Endothelial cell of umbilical vein (primary cell): ENCODE data around the gene BBX. TPM values are rescaled to one million over a fixed set of nuclear protein-coding genes. Genes with fewer than 3 reads are reported as not detected.

ENCODE experiments used
- BruUV-seq: library from RNA; stranded (reverse); fragments of 400-500 nt; replicated peaks from 2 replicates; lab custom pipeline; 2021; lab: Mats Ljungman, UMichigan
- CTCF ChIA-PET: fragments of 300-600, 350-600 bp; sonication (Branson Sonifier 250); formaldehyde crosslinking; loops from one replicate; lab custom pipeline; 2021; ENCODE audit warnings: antibody characterized with exemption, inconsistent platforms; lab: Charles Lee
- POLR2A ChIA-PET: fragments of 300-600, 350-600 bp; sonication (Branson Sonifier 250); formaldehyde crosslinking; loops from one replicate; lab custom pipeline; 2021; ENCODE audit warnings: antibody characterized with exemption, inconsistent platforms; lab: Charles Lee
- DNase-seq: peaks from one replicate; pipeline ENCODE4 v3.0.0-alpha.2; 2011; ENCODE audit warnings: low read depth, low spot score
- FAIRE-seq: peaks from 2 replicates; lab custom pipeline; 2011; peaks lifted over from hg19 to GRCh38; lab: Jason Lieb, UNC
- H2AFZ ChIP-seq: 2 replicates; pipeline ENCODE4 v1.6.0; 2012; ENCODE audit warnings: low read depth, low read length, control low read depth, inconsistent platforms
- H3K27ac ChIP-seq: 2 replicates; pipeline ENCODE4 v1.5.1; 2011; ENCODE audit warnings: low read depth, mild to moderate bottlenecking, control low read depth, low read length, moderate library complexity; ENCODE audit not compliant: insufficient read depth
- H3K27me3 ChIP-seq, 2 experiments: 2 replicates each; pipeline versions ENCODE4 v1.6.0 to v1.6.1; 2011; ENCODE audit warnings: low read length in 2 of 2, mixed read lengths in 1 of 2; ENCODE audit not compliant: control insufficient read depth in 2 of 2, insufficient read depth in 2 of 2
- H3K36me3 ChIP-seq, 2 experiments: 2 replicates in 1 of 2; 3 replicates in 1 of 2; pipeline ENCODE4 v1.5.1; 2011; ENCODE audit warnings: low read length in 2 of 2, mild to moderate bottlenecking in 1 of 2, moderate library complexity in 1 of 2; ENCODE audit not compliant: control insufficient read depth in 2 of 2, insufficient read depth in 2 of 2; ENCODE audit errors: extremely low read depth in 1 of 2
- H3K4me1 ChIP-seq: 3 replicates; pipeline ENCODE4 v1.5.1; 2011; ENCODE audit warnings: mild to moderate bottlenecking, low read length; ENCODE audit not compliant: control insufficient read depth, insufficient read depth; ENCODE audit errors: extremely low read depth
- H3K4me2 ChIP-seq: 2 replicates; pipeline ENCODE4 v1.6.1; 2011; ENCODE audit warnings: low read length, control low read depth, mixed read lengths; ENCODE audit not compliant: insufficient read depth
- H3K4me3 ChIP-seq, 3 experiments: fragments of 200-600 bp in 1 of 3; sonication (generic), shearing (Covaris generic) in 1 of 3; replicated peaks in 1 of 3; 2 replicates each; pipeline ENCODE4 v1.5.1; 2011 to 2016; ENCODE audit warnings: control low read depth in 3 of 3, low read length in 3 of 3, mild to moderate bottlenecking in 2 of 3, inconsistent platforms in 1 of 3, low read depth in 1 of 3, moderate library complexity in 1 of 3; ENCODE audit not compliant: insufficient read depth in 1 of 3
- H3K79me2 ChIP-seq: 2 replicates; pipeline ENCODE4 v1.6.0; 2012; ENCODE audit warnings: low read length, inconsistent platforms; ENCODE audit not compliant: control insufficient read depth, insufficient read depth
- H3K9ac ChIP-seq: replicated peaks from 2 replicates; pipeline ENCODE3; 2011; ENCODE audit warnings: low read length, control low read depth; ENCODE audit not compliant: insufficient read depth; ENCODE audit errors: extremely low read depth
- H3K9me1 ChIP-seq: replicated peaks from 3 replicates; pipeline ENCODE4 v1.6.0; 2011; ENCODE audit warnings: mild to moderate bottlenecking, low read length; ENCODE audit not compliant: control insufficient read depth, insufficient read depth; ENCODE audit errors: extremely low read depth
- H3K9me3 ChIP-seq: replicated peaks from 2 replicates; pipeline ENCODE4 v1.5.1; 2012; ENCODE audit warnings: low read length, inconsistent platforms; ENCODE audit not compliant: control insufficient read depth, insufficient read depth
- H4K20me1 ChIP-seq: replicated peaks from 2 replicates; pipeline ENCODE3; 2011; ENCODE audit warnings: mild to moderate bottlenecking, low read length; ENCODE audit not compliant: control insufficient read depth, insufficient read depth; ENCODE audit errors: extremely low read depth
- CTCF ChIP-seq, 2 donors: IDR thresholded peaks; 1 replicate in 1 of 2; 2 replicates in 1 of 2; pipeline ENCODE4 v1.5.1; 2011; ENCODE audit warnings: low read length in 2 of 2, mild to moderate bottlenecking in 2 of 2, moderate library complexity in 2 of 2, control low read depth in 1 of 2, inconsistent platforms in 1 of 2, low read depth in 1 of 2; ENCODE audit not compliant: insufficient read depth in 1 of 2; ENCODE audit errors: extremely low read depth in 1 of 2
- GATA2 ChIP-seq: IDR thresholded peaks from 2 replicates; pipeline ENCODE4 v1.7.0; 2011; ENCODE audit warnings: low read depth, mild to moderate bottlenecking, moderate library complexity, mixed read lengths, low read length; ENCODE audit not compliant: insufficient read length, insufficient read depth
- JUN ChIP-seq: IDR thresholded peaks from 2 replicates; pipeline ENCODE4 v1.6.1; 2011; ENCODE audit warnings: borderline replicate concordance, low read depth; ENCODE audit not compliant: insufficient read length, insufficient read depth
- MAX ChIP-seq: IDR thresholded peaks from 2 replicates; pipeline ENCODE4 v1.6.1; 2011; ENCODE audit not compliant: insufficient read depth, insufficient read length
- MYC ChIP-seq: IDR thresholded peaks from one replicate; pipeline ENCODE4 v1.6.1; 2011; ENCODE audit warnings: mild to moderate bottlenecking, low read depth, low read length
- POLR2A ChIP-seq: IDR thresholded peaks from 2 replicates; pipeline ENCODE4 v1.6.1; 2012; ENCODE audit warnings: low read depth, mild to moderate bottlenecking, control low read depth, low read length
- POLR2AphosphoS5 ChIP-seq: IDR thresholded peaks from 2 replicates; pipeline ENCODE4 v1.6.1; 2012; ENCODE audit warnings: low read depth, mild to moderate bottlenecking, control low read depth, low read length, moderate library complexity; ENCODE audit not compliant: insufficient read depth
- dilution Hi-C: fragments of 300-500 bp; cut with MboI; formaldehyde crosslinking; loops from one replicate; pipeline ENCODE4 v1.15.0; 2019; ENCODE audit warnings: low sequenced_read_pairs; ENCODE audit not compliant: extremely low pct_ligation_motif_present
- intact Hi-C: fragments of 100-400 bp; cut with micrococcal nuclease; formaldehyde crosslinking; loops from one replicate; pipeline ENCODE4 v1.10.0; 2022
- polyA plus RNA-seq, 4 experiments: library from polyadenylated mRNA; depleted of rRNA in 3 of 4; stranded (reverse) in 3 of 4; unstranded in 1 of 4; fragments of >200 nt; gene quantifications; 2 replicates each; pipeline versions ENCODE4 v1.2.1 to v1.2.3, GENCODE V29; 2011 to 2012; ENCODE audit warnings: missing spikeins in 1 of 4
- total RNA-seq: library from RNA; stranded (reverse); gene quantifications from 2 replicates; pipeline ENCODE4 v1.2.3, GENCODE V29; 2021

Gene BBX
- total and polyA plus RNA-seq, 2 donors (not counting 3 experiments of a cell fraction or from before 2014, with no cell fraction given) = 21.4 to 43.4 TPM

- Histone ChIP-seq H3K36me3 (no peaks in the 10 kb centered on the region), H3K27ac (no peak overlapping the region), H3K9me3 (no peaks in the 10 kb centered on the region), H2AFZ (no peak overlapping the region), H4K20me1 (no peaks in the 10 kb centered on the region), H3K4me2 (no peak overlapping the region), H3K9me1 (no peaks in the 10 kb centered on the region), H3K27me3 (peaks cover 5 to 6% of the 10 kb centered on the region in 2 experiments), H3K4me1 (no peaks in the 10 kb centered on the region), H3K4me3 (no peak overlapping the region), H3K79me2 (no peaks in the 10 kb centered on the region), H3K9ac (no peak overlapping the region)
- BruUV-seq = no TSS peak
- DNase-seq (no peak), FAIRE-seq (no peak)
- dilution Hi-C loops (no loop called here), intact Hi-C loops (no loop called here)
- CTCF ChIA-PET = interaction anchor here (0.8 to 2.1 kb wide), 9 partner anchors 9 to 697 kb away, joined by 3 to 8 read pairs (median 5); no protein-coding TSS in a partner anchor
- TF ChIP-seq JUN (no peak), MYC (no peak), CTCF (IDR thresholded peaks at IDR 0.05; ENCODE audit: extremely low read depth in 1 of 2, insufficient read depth in 1 of 2, low read depth in 1 of 2, low read length in 2 of 2) (no peak), MAX (no peak), POLR2A (no peak), GATA2 (no peak)
- POLR2A ChIA-PET = no interaction called here
Measured at GRCh38 chr3:107854733-107855132, 332.0 kb downstream of the BBX start.

GRCh38 chr3:107855710-107856109, 332.9 kb downstream of the BBX start:
- Histone ChIP-seq H3K9me3 (no peaks in the 10 kb centered on the region), H3K4me2 (no peak overlapping the region), H3K9me1 (no peaks in the 10 kb centered on the region), H3K27me3 (peaks cover 5 to 6% of the 10 kb centered on the region in 2 experiments), H4K20me1 (no peaks in the 10 kb centered on the region), H3K4me1 (no peaks in the 10 kb centered on the region), H2AFZ (no peak overlapping the region), H3K27ac (no peak overlapping the region), H3K79me2 (no peaks in the 10 kb centered on the region), H3K4me3 (no peak overlapping the region), H3K9ac (no peak overlapping the region), H3K36me3 (no peaks in the 10 kb centered on the region)
- dilution Hi-C loops = no loop called here
- POLR2A ChIA-PET = no interaction called here
- DNase-seq (peak; percentile 29), FAIRE-seq (no peak)
- CTCF ChIA-PET = interaction anchor here (0.5 to 2.1 kb wide), 11 partner anchors 10 to 696 kb away, joined by 3 to 8 read pairs (median 4); no protein-coding TSS in a partner anchor
- intact Hi-C loops = no loop called here
- no TSS peak for BruUV-seq
- TF ChIP-seq POLR2AphosphoS5 (no peak), MYC (no peak), POLR2A (no peak), CTCF (IDR thresholded peaks at IDR 0.05; ENCODE audit: extremely low read depth in 1 of 2, insufficient read depth in 1 of 2, low read depth in 1 of 2, low read length in 2 of 2) (peak in 1 of 2 donors; percentile 4), GATA2 (no peak)
